GM19351 (cell line): ENCODE measurements around the gene TNFRSF8.

Experiments
- ATAC-seq: cut with Tn5 transposase; IDR thresholded peaks from one replicate; pipeline ENCODE4 v1.9.1; 2021; ENCODE audit warnings: mild to moderate bottlenecking, moderate library complexity; ENCODE audit not compliant: unreplicated experiment

TNFRSF8 gene

GRCh38 chr1:12140515-12141162 is 77.5 kb downstream of the TNFRSF8 start:
- no peak for ATAC-seq

DNA sequence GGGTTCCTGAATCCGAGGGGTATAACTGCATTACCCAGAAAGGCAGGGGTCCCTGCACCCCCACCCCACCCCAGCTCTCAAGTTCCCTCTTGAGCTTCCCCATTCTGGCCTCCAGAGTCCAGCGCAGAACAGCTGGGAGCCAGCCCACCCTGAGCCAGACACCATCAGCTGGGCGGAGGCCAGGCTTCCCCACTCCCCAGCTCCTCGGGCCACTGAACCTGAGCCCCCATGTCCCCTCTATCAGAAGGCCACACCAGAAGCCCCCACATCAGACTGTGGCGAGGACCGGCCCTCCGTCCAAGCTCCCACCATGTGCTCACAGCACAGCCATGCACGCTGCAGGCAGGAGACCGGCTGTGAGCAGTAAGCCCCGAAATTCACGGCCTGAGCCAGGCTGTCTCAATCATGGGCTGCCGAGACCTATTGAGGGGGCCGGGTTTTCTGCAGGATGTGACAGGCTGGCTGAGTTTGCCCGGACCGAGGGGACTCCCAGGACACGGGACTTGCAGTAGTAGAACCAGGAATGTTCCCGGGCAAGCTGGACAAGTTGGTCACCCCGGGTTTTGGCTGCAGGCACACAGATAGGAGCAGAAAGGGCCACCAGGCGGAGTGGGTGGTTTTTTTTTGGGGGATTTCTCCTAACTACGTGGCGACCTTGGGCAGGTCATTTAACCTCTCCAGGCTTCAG is 78.2 kb downstream of the TNFRSF8 start:
- ATAC-seq = no peak

GRCh38 chr1:12142141-12142823 is 79.2 kb downstream of the TNFRSF8 start:
- ATAC-seq = no peak

DNA sequence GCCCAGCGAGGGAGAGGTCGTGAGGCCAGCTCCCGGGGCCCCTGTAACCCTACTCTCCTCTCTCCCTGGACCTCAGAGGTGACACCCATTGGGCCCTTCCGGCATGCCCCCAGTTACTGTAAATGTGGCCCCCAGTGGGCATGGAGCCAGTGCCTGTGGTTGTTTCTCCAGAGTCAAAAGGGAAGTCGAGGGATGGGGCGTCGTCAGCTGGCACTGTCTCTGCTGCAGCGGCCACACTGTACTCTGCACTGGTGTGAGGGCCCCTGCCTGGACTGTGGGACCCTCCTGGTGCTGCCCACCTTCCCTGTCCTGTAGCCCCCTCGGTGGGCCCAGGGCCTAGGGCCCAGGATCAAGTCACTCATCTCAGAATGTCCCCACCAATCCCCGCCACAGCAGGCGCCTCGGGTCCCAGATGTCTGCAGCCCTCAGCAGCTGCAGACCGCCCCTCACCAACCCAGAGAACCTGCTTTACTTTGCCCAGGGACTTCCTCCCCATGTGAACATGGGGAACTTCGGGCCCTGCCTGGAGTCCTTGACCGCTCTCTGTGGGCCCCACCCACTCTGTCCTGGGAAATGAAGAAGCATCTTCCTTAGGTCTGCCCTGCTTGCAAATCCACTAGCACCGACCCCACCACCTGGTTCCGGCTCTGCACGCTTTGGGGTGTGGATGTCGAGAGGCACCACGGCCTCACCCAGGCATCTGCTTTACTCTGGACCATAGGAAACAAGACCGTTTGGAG is 80.0 kb downstream of the TNFRSF8 start:
- no peak for ATAC-seq

DNA sequence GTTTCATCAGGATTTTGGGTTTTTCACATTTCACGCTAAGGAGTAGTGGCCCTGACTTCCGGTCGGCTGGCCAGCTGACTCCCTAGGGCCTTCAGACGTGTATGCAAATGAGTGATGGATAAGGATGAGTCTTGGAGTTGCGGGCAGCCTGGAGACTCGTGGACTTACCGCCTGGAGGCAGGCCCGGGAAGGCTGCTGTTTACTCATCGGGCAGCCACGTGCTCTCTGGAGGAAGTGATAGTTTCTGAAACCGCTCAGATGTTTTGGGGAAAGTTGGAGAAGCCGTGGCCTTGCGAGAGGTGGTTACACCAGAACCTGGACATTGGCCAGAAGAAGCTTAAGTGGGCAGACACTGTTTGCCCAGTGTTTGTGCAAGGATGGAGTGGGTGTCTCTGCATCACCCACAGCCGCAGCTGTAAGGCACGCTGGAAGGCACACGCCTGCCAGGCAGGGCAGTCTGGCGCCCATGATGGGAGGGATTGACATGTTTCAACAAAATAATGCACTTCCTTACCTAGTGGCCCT is 80.6 kb downstream of the TNFRSF8 start:
- ATAC-seq = no peak

DNA sequence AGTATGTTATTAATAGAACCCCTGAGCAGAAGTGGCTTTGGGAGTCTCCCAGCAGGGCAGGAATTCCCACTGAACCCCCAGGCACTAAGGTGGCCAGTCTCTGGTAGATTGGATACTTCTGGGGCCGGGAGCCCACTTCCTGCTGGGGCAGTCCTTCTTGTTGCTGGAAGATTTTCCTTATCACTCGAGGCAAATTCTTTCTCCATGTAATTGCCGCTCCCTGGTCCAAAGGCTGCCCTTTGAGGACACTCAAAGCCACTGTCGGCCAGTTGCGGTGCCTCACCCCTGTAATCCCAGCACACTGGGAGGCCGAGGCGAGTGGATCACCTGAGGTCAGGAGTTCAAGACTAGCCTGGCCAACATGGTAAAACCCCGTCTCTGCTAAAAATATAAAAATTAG is 81.1 kb downstream of the TNFRSF8 start:
- ATAC-seq = no peak

DNA sequence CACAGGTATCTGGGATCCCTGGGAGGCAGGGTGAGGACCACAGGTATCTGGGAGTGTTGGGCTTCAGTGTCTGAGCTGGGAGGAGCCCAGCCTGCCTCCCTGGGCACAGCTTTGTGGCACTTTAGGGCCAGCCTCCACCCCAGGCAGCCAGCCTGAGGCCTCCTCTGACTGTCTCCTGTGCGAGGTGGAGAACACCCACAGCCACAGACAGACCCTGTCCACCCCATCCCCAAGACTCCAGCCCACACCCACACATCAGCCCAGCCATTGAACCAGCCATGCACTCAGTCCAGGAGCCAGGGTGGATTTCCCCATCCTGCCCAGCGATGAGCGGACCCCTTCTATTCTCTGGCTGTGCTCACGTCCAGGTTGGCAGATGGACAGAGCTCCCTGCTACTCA is 81.9 kb downstream of the TNFRSF8 start:
- no peak for ATAC-seq

DNA sequence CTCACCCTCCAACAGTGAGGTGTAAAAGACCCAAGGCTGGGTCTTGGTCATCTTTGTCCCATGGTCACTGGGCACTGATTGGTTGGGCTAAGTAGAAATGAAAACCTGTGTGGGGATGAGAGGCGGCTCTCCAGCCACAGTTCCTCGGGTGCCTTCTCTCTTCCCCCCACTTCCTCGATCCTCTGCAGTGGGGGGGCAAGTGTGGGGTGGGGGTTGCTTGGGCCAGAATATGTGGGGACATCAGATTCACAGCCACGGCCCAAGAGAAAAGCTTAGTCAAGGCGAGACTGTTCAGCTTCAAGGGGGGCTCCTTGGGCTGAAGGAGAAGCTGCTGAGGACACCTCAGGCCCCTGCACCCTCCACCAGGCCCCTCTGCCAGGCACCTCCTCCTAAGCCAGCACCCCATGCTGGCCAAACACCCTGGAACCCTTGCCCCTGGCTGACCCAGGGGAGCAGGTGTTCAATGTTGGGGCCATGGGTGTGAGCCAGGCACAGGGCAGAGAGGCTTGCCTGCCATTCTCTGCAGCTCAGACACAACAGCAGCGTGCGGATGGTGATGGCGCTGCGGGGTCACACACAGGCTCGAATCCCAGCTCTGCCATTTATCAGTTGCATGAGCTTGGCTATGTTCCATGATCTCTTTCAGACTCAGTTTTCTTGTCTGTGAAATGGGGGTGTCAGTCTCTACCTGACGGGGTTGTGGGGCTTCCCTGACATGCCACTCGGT is 82.7 kb downstream of the TNFRSF8 start:
- ATAC-seq = no peak

DNA sequence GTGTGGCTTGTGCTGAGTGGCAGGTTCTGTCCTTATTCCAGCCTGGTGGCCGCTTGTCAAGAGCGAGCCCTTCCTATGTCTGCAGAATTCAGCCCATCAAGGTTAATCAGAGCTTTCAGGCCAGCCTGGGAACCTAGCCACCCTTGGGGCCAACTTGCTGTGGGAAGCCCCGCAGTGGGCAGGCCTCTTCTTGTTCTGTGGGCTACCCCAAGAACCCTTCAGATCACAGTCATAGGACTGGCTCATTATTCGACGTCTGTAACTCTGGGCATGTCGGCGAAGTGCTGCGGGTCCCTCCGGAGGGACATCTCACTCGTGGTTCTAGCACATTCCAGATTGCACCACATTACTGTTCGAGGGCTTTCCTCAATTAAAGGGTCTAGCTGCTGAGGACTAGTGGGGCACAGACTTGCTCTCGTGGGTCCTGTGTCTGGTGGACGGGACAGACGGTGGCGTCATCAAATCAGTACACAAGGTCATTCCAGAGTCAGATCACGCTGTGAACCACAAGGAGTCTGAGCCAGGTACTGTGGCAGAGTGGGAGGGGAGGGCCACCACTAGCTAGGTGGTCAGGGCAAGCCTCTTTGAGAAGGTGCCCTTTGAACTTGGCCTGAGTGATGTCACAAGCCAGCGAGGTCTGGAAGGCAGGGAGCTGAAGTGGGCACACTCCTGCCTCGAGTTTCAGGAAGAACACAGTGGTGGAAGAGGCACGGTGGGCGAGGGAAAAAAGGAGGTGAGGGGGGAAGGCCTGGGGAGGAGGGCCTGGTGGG is 83.4 kb downstream of the TNFRSF8 start:
- no peak for ATAC-seq

DNA sequence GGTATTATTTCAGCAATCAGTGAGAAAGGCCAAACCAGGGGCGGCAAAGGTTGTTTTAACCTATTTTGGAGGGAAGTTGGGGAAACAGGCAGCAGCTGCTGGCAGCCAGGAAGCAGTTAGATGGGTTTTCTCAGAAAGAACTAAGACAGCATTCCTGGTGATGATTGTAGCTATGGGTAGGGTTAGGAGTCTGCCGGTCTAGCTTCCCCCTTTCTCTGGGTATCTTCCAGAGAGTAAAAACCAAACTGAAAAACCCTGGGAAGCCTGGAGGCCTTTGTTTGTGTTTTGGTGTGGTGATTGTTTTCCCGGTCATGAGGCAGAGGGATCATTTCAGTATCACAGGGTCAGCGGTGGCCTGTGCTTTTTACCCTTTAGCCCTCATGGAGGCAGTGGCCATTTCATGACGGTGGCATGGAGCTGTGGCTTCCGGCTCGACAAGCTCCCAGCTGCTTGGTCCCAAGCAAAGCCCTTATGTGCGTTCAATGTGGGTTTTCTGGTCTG is 84.1 kb downstream of the TNFRSF8 start:
- ATAC-seq = no peak

- no peak for ATAC-seq
These were observed 85.3 kb downstream of the TNFRSF8 start for GRCh38 chr1:12148160-12148957.

- no peak for ATAC-seq
These were observed 86.1 kb downstream of the TNFRSF8 start for GRCh38 chr1:12148958-12149790.

DNA sequence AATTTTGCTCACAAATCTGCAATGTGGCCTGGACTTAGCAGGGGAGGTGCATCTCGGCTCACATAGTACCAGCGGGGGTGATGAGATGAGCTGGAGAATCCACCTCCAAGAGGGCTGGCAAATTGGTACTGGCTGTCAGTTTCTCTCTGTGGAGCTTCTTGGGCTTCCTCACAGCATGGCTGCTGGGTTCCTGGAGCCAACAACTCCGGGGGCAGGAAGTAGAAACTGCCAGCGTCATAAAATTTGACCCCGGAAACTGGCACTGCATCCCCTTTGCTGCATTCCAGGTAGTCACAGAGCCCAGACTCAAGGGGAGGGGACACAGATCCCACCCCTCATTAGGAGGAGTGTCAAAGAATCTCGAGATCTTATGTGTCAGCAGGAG is 86.7 kb downstream of the TNFRSF8 start:
- ATAC-seq = no peak

DNA sequence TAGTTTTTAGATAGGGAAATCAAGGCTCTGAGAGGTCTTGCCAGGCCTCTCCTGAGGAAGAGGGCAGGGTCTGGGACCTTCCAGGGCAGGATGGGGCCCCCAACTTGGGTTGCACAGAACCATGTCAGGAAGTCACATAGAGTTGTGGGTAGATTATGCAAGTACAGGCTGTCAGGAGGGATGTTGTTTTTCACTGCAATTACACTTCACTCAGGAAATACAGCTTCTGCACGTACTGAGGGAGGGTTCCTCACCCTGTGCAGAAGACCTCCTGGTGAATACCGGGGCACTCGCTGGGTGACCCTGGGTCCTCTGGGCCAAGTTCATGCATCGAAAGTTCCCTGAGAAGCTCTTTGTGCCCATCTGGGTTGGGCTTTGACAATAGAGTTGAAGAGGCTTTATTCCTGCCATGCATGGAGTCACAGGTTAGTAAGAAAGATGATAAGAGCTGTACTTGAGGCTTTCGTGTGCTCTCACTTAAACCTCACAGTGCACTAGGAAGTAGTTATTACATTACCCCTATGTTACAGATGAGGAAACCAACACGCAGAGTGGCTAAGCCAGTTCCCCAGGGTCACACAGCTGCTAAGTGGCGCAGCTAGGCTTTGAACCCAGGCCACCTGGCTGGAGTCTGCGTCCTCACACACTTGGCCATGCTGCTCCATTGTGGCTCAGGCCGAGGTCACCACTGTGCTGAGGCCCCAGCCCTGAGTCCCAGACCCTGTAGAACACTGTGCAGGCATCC is 87.5 kb downstream of the TNFRSF8 start:
- no peak for ATAC-seq

GRCh38 chr1:12151465-12151864 is 88.4 kb downstream of the TNFRSF8 start:
- ATAC-seq = no peak

- ATAC-seq = peak; percentile 75
These were observed 89.2 kb downstream of the TNFRSF8 start for GRCh38 chr1:12152113-12152891.
